SK-N-SH (cell line): Measurements from ENCODE around the gene TMTC2.

Source experiments
- CTCF ChIP-seq: fragments of 200-600 bp; sonication (generic); IDR thresholded peaks from 2 replicates; pipeline ENCODE4 v1.6.1; 2017; ENCODE audit warnings: antibody characterized with exemption, mild to moderate bottlenecking, moderate library complexity
- IRF3 ChIP-seq: fragments of 150-350 bp; IDR thresholded peaks from 2 replicates; pipeline ENCODE4 v1.6.1; 2016; ENCODE audit warnings: mild to moderate bottlenecking, low read depth, low read length
- USF1 ChIP-seq: IDR thresholded peaks from 2 replicates; pipeline ENCODE4 v1.4.0; 2012; ENCODE audit warnings: low read depth, borderline replicate concordance
- USF2 ChIP-seq: fragments of 150-350 bp; IDR thresholded peaks from 2 replicates; pipeline ENCODE4 v1.6.1; 2017; ENCODE audit warnings: antibody characterized with exemption, low read length, low read depth, borderline replicate concordance

GRCh38 chr12:82952946-82953345, 266.2 kb downstream of the TMTC2 start:
- TF ChIP-seq USF1 (no peak), IRF3 (no peak), CTCF (no peak), USF2 (no peak)
